Esophagus muscularis mucosa (tissue), 4 donors: Measurements from ENCODE around the gene OR1J1. TPM values are rescaled to one million over a fixed set of nuclear protein-coding genes. Genes with fewer than 3 reads are reported as not detected.

ENCODE experiments used
- DNase-seq: peaks from one replicate; pipeline ENCODE4 v3.0.0-alpha.2; 2017; ENCODE audit errors: extremely low spot score
- H3K27ac ChIP-seq, 4 donors: fragments of 200-600 bp; sonication (generic); replicated peaks in 1 of 4; 1 replicate in 3 of 4; 2 replicates in 1 of 4; pipeline ENCODE4 v1.5.1; 2016 to 2019; ENCODE audit warnings: mild to moderate bottlenecking in 1 of 4
- H3K27me3 ChIP-seq, 4 donors: fragments of 200-600 bp; sonication (generic); one replicate each; pipeline versions ENCODE4 v1.5.1 to v1.6.0; 2016 to 2019
- H3K36me3 ChIP-seq, 4 donors: fragments of 200-600 bp; sonication (generic); one replicate each; pipeline ENCODE4 v1.5.1; 2016 to 2019
- H3K4me1 ChIP-seq, 4 donors: fragments of 200-600 bp; sonication (generic); one replicate each; pipeline ENCODE4 v1.5.1; 2016 to 2019
- H3K4me3 ChIP-seq, 4 donors: fragments of 200-600 bp; sonication (generic); 1 replicate in 2 of 4; 2 replicates in 2 of 4; pipeline ENCODE4 v1.5.1; 2016 to 2019; ENCODE audit warnings: mild to moderate bottlenecking in 4 of 4, moderate library complexity in 1 of 4
- H3K9me3 ChIP-seq, 4 donors: fragments of 200-600 bp; sonication (generic); 1 replicate in 3 of 4; 2 replicates in 1 of 4; pipeline ENCODE4 v1.5.1; 2016 to 2019
- CTCF ChIP-seq, 3 experiments: fragments of 200-600 bp in 2 of 3; fragments of 450-650 bp in 1 of 3; sonication (generic) in 2 of 3; IDR thresholded peaks; one replicate each; pipeline ENCODE4 v1.5.1; 2017 to 2019; ENCODE audit warnings: antibody characterized with exemption in 3 of 3, mild to moderate bottlenecking in 2 of 3, moderate library complexity in 1 of 3
- EP300 ChIP-seq: sonication (generic); formaldehyde crosslinking; IDR thresholded peaks from one replicate; pipeline ENCODE4 v1.6.1; 2017; ENCODE audit warnings: antibody characterized with exemption
- POLR2A ChIP-seq: fragments of 450-650 bp; IDR thresholded peaks from one replicate; pipeline ENCODE4 v1.6.1; 2017; ENCODE audit warnings: antibody characterized with exemption, moderate library complexity, mild to moderate bottlenecking, low read depth
- POLR2AphosphoS5 ChIP-seq, 2 donors: sonication (generic); formaldehyde crosslinking; IDR thresholded peaks; one replicate each; pipeline ENCODE4 v1.6.1; 2017; ENCODE audit warnings: antibody characterized with exemption in 2 of 2
- WGBS: methylation state at CpG from one replicate; pipeline ENCODE4 v1.1.5; 2018; 5-methylcytosine and 5-hydroxymethylcytosine counted together
- intact Hi-C: fragments of 100-400 bp; cut with DNase I; formaldehyde crosslinking; loops from one replicate; pipeline ENCODE4 v1.15.1; 2023
- total RNA-seq, 4 donors: library from RNA; depleted of rRNA; stranded (reverse); fragments of >200 nt; gene quantifications; one replicate each; pipeline versions ENCODE4 v1.1.0 to v1.2.1, GENCODE V29; 2016

OR1J1 gene
- total RNA-seq, 4 donors from 2014 or later = not detected

- H3K36me3 ChIP-seq = no peaks in the 10 kb centered on the region
- no peaks in the 10 kb centered on the region for H3K27me3 ChIP-seq
- WGBS = 64% methylated on average over 5 of the region's 5 CpGs
- intact Hi-C loops = no loop called here
- no peaks in the 10 kb centered on the region for H3K4me1 ChIP-seq
- H3K9me3 ChIP-seq = peaks cover 0 to 4% (median 0%) of the 10 kb centered on the region in 4 donors
- H3K27ac ChIP-seq = no peak overlapping the region
- TF ChIP-seq POLR2A = no peak
- no peak for TF ChIP-seq EP300
- peak; percentile 21 to 29 for TF ChIP-seq POLR2AphosphoS5 (IDR thresholded peaks at IDR 0.05)
- no peak for TF ChIP-seq CTCF (IDR thresholded peaks at IDR 0.05)
- H3K4me3 ChIP-seq = no peak overlapping the region
- no peak for DNase-seq
Measured at GRCh38 chr9:122444041-122444733, 33.5 kb downstream of the OR1J1 start.

- TF ChIP-seq POLR2AphosphoS5 (IDR thresholded peaks at IDR 0.05) = no peak
- no peak for TF ChIP-seq CTCF (IDR thresholded peaks at IDR 0.05)
- TF ChIP-seq EP300 = no peak
- TF ChIP-seq POLR2A = no peak
- intact Hi-C loops = no loop called here
- DNase-seq = no peak
- Histone ChIP-seq H3K4me1 (no peaks in the 10 kb centered on the region), H3K9me3 (peaks cover 0 to 4% (median 0%) of the 10 kb centered on the region in 4 donors), H3K27ac (no peak overlapping the region), H3K27me3 (no peaks in the 10 kb centered on the region), H3K36me3 (no peaks in the 10 kb centered on the region), H3K4me3 (no peak overlapping the region)
- WGBS = 88% methylated on average over 1 of the region's 1 CpG
Measured at GRCh38 chr9:122442568-122442967, 35.2 kb downstream of the OR1J1 start.

Other genes starting within 250 kb of the OR1J1 start
- gene LHX6, start 249.0 kb downstream of the OR1J1 start, total RNA-seq = 10 to 100 TPM in 2 of 4 donors, 1 to 10 TPM in 2; 2.1 to 16.8 (median 7.1) TPM
- gene RBM18, start 213.1 kb downstream of the OR1J1 start, total RNA-seq = 10 to 100 TPM; 10.1 to 14.6 (median 13.3) TPM
- 10 to 100 TPM; 20.5 to 29.2 (median 28.5) TPM for gene MRRF, start 213.0 kb downstream of the OR1J1 start, total RNA-seq
- 100 to 1,000 TPM in 1 of 4 donors, 10 to 100 TPM in 3; 72.2 to 119 (median 84.1) TPM for gene PTGS1, start 106.9 kb downstream of the OR1J1 start, total RNA-seq
- not detected for gene OR1J2, start 32.9 kb upstream of the OR1J1 start, total RNA-seq
- not detected for gene OR1J4, start 41.2 kb upstream of the OR1J1 start, total RNA-seq
- not detected for gene OR1N1, start 49.4 kb upstream of the OR1J1 start, total RNA-seq
- gene OR1N2, start 75.2 kb upstream of the OR1J1 start, total RNA-seq = not detected
- gene OR1L8, start 105.5 kb upstream of the OR1J1 start, total RNA-seq = not detected
- not detected for gene OR1Q1, start 136.8 kb upstream of the OR1J1 start, total RNA-seq
- gene OR1B1, start 179.7 kb upstream of the OR1J1 start, total RNA-seq = not detected
- gene OR1L1, start 183.8 kb upstream of the OR1J1 start, total RNA-seq = not detected
- gene OR1L3, start 197.2 kb upstream of the OR1J1 start, total RNA-seq = not detected
- not detected for gene OR1L4, start 246.1 kb upstream of the OR1J1 start, total RNA-seq